NCI-H187 treated with DMSO at 0.1 percent for 48 hours (cell line): Measurements from ENCODE around the gene ADGRL3.
"Not testable (repeated sequence)": the region's sequence is repeated elsewhere in the genome, so short reads cannot be mapped to it uniquely, and the experiment has no call there.

Experiments used
- DNase-seq: peaks from one replicate; lab custom pipeline; 2025; lab: John Stamatoyannopoulos, UW

Gene ADGRL3

GRCh38 chr4:61911313-61911756, 711.2 kb downstream of the ADGRL3 start:
- no peak for DNase-seq

GRCh38 chr4:61913619-61914018, 713.5 kb downstream of the ADGRL3 start:
- DNase-seq = no peak

GRCh38 chr4:61915501-61915900, 715.4 kb downstream of the ADGRL3 start:
- DNase-seq = no peak

DNA sequence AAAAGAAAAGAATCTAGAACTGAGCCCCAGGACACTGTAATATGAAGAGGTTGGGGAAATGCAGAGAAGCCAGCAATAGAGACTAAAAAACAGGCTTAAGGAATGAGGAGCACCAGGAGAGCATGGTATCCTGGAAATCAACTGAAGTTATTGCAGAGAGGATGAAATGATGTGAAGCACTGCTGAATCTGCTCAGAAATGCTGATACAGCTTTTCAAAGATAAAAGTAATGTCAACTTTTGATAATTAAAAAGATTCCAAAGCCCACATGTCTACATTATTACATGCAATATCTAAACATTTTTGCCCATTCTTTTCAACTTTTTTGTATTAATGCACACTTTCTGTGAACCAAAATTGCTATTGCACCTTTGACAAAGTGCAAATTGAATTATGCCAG, 718.4 kb downstream of the ADGRL3 start:
- no peak for DNase-seq

GRCh38 chr4:61918987-61919386, 718.9 kb downstream of the ADGRL3 start:
- no peak for DNase-seq

- no peak for DNase-seq
These were observed 719.4 kb downstream of the ADGRL3 start for GRCh38 chr4:61919561-61919960.

GRCh38 chr4:61921920-61922319, 721.8 kb downstream of the ADGRL3 start:
- DNase-seq = no peak

DNA sequence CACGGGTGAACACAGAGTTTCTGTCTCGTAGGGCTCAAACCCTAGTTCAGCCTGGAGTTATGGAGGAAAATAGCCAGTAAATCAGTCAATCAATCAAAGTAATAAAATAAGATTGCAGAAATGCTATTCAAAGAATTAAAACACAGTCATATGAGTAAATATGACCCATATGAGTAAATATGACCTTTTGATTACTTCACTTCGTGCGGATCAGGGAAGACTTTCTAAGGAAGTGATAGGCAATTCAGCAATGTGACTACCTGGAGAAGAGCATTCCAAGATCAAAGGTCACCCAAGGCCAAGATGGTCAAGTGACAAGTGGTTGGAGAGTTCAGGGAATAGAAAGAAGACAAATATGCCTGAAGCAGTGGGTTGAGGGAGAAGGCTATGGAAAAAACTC, 722.6 kb downstream of the ADGRL3 start:
- no peak for DNase-seq

DNA sequence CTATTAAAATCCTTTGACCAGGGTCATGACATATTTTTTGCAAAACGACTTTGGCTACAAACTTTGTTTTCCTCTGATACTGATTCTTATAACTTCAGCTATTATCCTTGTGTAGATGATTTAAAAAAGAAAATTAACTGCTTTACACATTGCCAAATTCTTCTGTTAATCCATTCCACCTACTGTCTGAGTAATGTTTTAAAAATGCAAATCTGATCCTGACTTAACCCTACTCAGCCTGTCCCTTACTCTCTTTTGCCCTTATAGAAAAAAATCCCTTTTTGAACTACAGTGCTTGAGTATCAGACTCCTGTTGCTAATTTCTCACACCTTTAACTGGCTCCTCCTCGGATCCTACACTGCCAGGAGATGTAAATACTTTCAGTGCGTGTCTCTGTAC, 723.1 kb downstream of the ADGRL3 start:
- DNase-seq = no peak

GRCh38 chr4:61924131-61924530, 724.0 kb downstream of the ADGRL3 start:
- no peak for DNase-seq

DNA sequence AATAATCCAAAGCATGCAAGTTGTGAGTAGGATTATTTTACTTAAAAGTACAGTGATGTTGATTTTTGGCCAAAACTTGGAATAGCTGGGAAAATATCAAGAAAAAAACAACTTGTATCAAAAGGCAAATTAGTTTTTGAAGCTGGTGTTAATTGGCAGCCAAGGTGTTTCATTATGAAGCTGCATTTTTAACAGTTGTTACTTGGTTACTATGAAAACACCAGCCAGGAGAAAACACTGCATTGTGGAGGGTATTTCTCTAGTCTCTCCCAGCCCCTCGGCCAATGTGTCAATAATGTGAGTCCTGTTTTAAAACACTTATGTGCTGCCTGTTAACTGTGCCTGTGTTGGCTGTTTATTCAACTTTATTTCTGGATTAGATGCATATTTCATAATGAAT, 733.4 kb downstream of the ADGRL3 start:
- no peak for DNase-seq

GRCh38 chr4:61934198-61934597, 734.1 kb downstream of the ADGRL3 start:
- DNase-seq = no peak

- DNase-seq = no peak
These were observed 738.2 kb downstream of the ADGRL3 start for GRCh38 chr4:61938250-61938846.

DNA sequence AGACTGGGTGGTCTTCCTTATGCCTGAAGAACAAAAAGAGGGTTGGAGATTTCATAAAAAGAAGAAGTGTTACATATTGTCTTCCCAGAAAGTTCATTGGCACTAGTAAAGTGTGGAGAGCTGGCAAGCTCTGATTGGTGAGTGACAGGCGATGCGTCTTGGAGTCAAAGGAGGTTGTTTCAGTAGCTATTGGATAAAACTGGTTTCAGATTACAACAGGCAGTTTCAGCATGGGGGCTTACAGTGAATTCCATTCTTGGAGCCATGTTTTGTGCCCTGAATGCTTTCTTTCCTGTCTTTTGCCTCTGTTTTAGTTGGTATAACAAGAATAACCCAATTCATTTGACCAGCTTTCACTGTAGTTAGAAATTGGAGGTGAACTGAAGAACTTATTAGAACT, 750.5 kb downstream of the ADGRL3 start:
- no peak for DNase-seq

- DNase-seq = no peak
These were observed 753.3 kb downstream of the ADGRL3 start for GRCh38 chr4:61953386-61953785.

DNA sequence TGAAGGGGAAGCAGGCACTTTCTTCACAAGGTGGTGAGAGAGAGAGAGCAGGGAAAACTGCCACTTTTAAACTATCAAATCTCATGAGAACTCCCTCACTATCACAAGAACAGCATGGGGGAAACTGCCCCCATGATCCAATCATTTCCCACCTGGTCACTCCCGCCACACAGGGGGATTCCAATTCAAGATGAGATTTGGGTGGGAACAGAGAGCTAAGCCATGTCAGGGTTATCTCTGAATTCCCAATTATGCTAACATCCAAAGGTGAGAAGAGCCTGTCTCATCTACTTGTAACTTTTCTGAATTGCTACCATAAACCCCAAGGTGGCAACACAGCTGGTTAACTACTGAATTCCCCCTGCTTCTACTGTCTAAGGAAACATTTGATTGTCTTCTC, 758.5 kb downstream of the ADGRL3 start:
- no peak for DNase-seq

- DNase-seq = no peak
These were observed 759.0 kb downstream of the ADGRL3 start for GRCh38 chr4:61959087-61959486.

DNA sequence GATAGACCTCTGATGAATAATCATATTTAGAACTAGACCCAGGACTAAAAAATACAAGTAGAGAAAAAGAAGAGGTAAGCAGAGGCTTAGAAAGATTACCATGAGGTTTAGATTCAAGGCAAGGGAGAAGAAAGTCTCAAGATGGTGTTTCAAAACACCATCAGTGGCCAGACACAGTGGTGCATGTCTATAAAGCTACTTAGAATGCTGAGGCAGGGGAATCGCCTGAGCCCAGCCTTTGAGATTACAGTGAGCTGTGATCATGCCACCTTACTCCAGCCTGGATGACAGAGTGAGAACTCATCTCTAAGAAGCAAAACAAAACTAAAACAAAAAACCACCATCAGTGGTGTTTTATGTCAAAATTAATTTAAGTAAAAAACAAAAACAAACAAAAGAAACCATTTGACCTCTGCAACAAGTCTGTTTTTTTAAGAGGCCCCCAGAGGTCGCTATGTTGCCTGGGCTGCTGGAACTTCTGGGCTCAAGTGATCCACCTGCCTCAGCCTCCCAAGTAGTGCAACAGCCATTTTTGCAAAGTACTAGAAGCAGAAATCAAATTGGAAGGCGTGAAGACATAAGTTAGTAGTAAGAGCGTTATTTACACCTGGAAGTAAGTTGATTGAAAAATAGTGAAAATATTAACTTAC, 784.3 kb downstream of the ADGRL3 start:
- no peak for DNase-seq

- DNase-seq = no peak
These were observed 785.3 kb downstream of the ADGRL3 start for GRCh38 chr4:61985426-61985825.

DNA sequence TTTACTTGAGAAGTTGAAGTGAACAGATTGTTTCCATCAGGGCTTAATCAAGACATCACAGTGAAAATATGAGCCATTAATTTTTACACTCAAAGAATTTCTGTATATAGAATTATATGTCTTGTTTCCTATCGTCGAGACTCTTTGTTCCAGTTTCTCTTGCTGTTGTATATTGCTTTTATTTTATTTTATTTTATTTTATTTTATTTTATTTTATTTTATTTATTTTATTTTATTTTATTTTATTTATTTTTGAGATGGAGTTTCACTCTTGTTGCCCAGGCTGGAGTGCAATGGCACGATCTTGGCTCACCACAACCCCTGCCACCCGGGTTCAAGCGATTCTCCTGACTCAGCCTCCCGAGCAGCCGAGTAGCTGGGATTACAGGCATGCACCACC, 786.8 kb downstream of the ADGRL3 start:
- DNase-seq = not testable (repeated sequence)

- DNase-seq = no peak
These were observed 792.2 kb downstream of the ADGRL3 start for GRCh38 chr4:61992351-61992750.

DNA sequence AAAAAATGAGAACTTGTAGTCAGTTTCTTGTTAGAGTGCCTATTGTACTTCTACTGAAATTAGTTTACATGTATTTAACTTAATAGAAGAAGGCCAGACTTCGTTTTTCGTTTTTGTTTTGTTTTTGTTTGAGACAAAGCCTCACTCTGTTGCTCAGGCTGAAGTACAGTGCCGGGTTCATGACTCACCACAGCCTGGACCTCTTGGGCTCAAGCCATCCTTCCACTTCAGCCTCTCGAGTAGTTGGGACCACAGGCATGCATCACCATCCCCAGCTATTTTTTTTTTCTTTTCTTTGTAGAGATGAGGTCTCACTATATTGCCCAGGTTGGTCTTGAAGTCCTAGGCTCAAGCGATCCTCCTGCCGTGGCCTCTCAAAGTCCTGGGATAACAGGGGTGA, 793.9 kb downstream of the ADGRL3 start:
- no peak for DNase-seq

DNA sequence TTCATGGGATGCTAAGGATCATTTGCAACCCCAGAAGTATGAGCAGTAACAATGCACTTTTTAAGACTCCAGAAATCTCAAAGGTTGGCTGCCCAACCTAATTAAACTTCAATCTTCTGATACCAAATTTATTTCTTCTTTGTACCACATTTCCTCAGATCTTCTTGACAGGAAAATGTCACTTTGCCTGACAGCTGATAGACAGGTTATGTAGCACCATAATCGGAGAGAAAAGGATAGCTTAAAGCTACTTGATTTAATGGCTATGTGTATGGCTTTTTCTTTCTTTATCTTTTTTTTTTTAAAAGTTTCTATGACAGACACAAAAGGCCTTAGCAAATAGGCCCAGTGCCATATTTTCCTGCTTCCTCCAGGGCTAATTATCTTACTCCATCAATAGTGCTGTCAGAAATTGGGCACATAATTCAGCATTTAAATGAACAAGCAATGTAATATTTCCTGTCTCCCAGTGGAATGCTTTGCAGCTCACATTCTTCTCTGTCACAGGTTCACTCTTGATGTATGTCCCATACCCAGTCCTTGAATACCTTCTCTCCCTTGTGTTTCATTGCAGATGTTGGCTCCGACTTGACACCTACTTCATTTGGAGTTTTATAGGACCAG, 795.7 kb downstream of the ADGRL3 start:
- DNase-seq = no peak

DNA sequence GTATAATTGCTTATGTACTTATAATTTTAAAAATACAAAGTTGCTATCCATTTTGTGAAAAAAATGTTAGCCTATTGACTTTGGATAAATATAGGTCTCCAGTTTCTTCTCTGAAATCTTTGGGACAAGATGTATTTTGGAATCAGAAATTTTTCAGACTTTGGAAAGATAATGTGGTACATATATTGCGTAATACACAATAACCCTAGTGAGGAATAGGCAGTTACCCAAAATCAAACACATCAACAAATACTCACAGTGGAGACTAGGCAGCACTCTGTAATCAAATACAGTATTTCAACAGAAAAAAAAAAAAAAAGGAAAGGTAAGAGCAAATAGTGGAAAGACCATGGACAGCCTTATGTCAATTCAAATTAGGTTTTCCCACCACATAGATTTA, 796.8 kb downstream of the ADGRL3 start:
- DNase-seq = no peak
